HG03575 (cell line): ENCODE measurements around the gene MT1A.
A peak's percentile ranks its signal among the peaks of the same experiment; 100 is the strongest.
"Not testable (repeated sequence)": the region's sequence is repeated elsewhere in the genome, so short reads cannot be mapped to it uniquely, and the experiment has no call there.

ENCODE experiments used
- ATAC-seq: cut with Tn5 transposase; IDR thresholded peaks from one replicate; pipeline ENCODE4 v1.9.1; 2021; ENCODE audit not compliant: unreplicated experiment, insufficient number of reproducible peaks, low FRiP score; ENCODE audit errors: extremely low read depth

The MT1A gene

GRCh38 chr16:56670620-56670934, 32.1 kb downstream of the MT1A start:
- no peak for ATAC-seq

- not testable (repeated sequence) for ATAC-seq
These were observed 33.2 kb downstream of the MT1A start for GRCh38 chr16:56671691-56672090.

- not testable (repeated sequence) for ATAC-seq
These were observed 33.7 kb downstream of the MT1A start for GRCh38 chr16:56672171-56672570.

GRCh38 chr16:56672761-56673536, 34.5 kb downstream of the MT1A start:
- ATAC-seq: no peak

- no peak for ATAC-seq
These were observed 35.5 kb downstream of the MT1A start for GRCh38 chr16:56673921-56674320.

GRCh38 chr16:56674570-56674969, 36.1 kb downstream of the MT1A start:
- not testable (repeated sequence) for ATAC-seq

- ATAC-seq: no peak
These were observed 37.3 kb downstream of the MT1A start for GRCh38 chr16:56675685-56676210.

- no peak for ATAC-seq
These were observed 39.0 kb downstream of the MT1A start for GRCh38 chr16:56677474-56677873.

- no peak for ATAC-seq
These were observed 40.7 kb downstream of the MT1A start for GRCh38 chr16:56679078-56679730.

- no peak for ATAC-seq
These were observed 41.4 kb downstream of the MT1A start for GRCh38 chr16:56679818-56680217.

- ATAC-seq: peak; percentile 63
These were observed 43.7 kb downstream of the MT1A start, which contains the start of gene MT1X for GRCh38 chr16:56681939-56682702. Gene MT1X (plus strand): TSS chr16:56682470. CDS start chr16:56682541, 71 bp downstream.

GRCh38 chr16:56682703-56683397, 44.4 kb downstream of the MT1A start:
- no peak for ATAC-seq

GRCh38 chr16:56683424-56684172, 45.1 kb downstream of the MT1A start:
- no peak for ATAC-seq

- ATAC-seq: no peak
These were observed 45.9 kb downstream of the MT1A start for GRCh38 chr16:56684256-56684925.

- ATAC-seq: no peak
These were observed 46.6 kb downstream of the MT1A start for GRCh38 chr16:56684926-56685590.

- ATAC-seq: no peak
These were observed 48.3 kb downstream of the MT1A start for GRCh38 chr16:56686758-56687157.

- ATAC-seq: no peak
These were observed 50.3 kb downstream of the MT1A start for GRCh38 chr16:56688762-56689161.
